ENCODE results near the gene SEMA4F.

DNA sequence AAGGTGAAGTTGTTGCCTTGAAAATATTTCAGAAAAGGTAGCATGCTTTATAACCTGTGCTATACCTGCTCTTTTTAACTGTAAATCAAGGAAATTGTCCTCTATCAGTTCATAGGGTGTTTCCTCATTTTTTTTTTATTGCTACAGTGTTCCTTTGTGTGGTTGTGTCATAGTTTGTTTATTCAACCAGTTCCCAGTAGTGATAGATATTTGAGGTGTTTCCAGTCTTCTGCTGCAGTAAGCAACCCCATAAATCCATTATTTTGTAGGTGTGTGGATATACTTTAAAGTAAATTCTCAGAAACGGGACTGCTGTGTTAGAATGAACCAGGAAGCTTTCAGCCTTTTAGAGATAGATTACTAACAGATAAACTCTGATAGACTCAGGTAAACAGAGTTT lies 39.6 kb downstream of the SEMA4F start:
- TF ChIP-seq, protein P1, sequence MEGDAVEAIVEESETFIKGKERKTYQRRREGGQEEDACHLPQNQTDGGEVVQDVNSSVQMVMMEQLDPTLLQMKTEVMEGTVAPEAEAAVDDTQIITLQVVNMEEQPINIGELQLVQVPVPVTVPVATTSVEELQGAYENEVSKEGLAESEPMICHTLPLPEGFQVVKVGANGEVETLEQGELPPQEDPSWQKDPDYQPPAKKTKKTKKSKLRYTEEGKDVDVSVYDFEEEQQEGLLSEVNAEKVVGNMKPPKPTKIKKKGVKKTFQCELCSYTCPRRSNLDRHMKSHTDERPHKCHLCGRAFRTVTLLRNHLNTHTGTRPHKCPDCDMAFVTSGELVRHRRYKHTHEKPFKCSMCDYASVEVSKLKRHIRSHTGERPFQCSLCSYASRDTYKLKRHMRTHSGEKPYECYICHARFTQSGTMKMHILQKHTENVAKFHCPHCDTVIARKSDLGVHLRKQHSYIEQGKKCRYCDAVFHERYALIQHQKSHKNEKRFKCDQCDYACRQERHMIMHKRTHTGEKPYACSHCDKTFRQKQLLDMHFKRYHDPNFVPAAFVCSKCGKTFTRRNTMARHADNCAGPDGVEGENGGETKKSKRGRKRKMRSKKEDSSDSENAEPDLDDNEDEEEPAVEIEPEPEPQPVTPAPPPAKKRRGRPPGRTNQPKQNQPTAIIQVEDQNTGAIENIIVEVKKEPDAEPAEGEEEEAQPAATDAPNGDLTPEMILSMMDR (IDR thresholded peaks at IDR 0.05) = no peak
- TF ChIP-seq POLR2AphosphoS5 (IDR thresholded peaks at IDR 0.05) (no peak), POLR2A (IDR thresholded peaks at IDR 0.05; ENCODE audit: low read depth) (no peak), EP300 (IDR thresholded peaks at IDR 0.05) (no peak)
